Non-pigmented ciliary epithelial cell (primary cell): Measurements from ENCODE around the gene ZNF736.
"Not testable (repeated sequence)": the region's sequence is repeated elsewhere in the genome, so short reads cannot be mapped to it uniquely, and the experiment has no call there.

Experiments
- DNase-seq: peaks from one replicate; pipeline ENCODE4 v3.0.0-alpha.2; 2010; ENCODE audit warnings: low read depth

Gene ZNF736

DNA sequence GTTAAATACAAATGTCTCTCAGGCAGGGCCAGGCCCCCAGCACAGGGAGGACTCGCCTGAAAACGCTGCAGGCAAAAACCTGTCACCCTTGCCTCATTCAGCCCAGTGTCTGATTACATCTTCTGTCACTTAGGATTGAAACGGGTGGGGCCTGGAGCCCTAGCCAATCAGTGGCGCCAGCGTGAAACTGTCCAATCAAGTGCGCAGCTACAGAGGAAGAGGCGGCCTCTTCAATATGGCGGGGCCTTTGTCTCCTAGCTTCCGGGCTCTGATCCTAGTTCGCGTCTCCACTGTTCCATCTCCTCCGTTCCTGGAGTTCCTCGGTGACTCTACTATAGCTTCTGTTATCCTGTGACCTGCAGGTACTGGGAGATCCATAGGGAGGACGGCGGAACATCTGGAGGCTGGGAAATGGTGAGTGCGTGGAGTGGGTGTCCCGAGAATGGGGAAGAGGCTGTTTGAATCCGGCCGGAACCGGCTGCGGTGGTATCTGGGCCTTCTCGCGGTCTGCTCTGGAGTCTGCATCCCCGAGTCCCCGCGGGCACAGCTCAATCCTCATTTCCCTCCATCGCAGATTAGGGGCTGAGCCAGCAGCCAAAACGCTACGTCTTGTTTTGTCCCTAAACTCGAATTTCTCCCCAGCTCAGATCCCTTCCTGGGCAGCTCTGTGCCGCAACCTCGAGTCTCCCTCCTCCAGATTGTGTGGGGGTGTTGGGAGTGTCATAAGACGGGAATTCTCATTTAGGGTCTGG is at the start of gene ZNF736:
ZNF736 (plus strand) TSS at position 222 of the 752 bp plus-strand sequence; CDS start at position 412, 190 bp downstream.
- DNase-seq = peak; percentile 76

- no peak for DNase-seq
Observed at GRCh38 chr7:64266341-64266919, 47.3 kb upstream of the ZNF736 start.

DNA sequence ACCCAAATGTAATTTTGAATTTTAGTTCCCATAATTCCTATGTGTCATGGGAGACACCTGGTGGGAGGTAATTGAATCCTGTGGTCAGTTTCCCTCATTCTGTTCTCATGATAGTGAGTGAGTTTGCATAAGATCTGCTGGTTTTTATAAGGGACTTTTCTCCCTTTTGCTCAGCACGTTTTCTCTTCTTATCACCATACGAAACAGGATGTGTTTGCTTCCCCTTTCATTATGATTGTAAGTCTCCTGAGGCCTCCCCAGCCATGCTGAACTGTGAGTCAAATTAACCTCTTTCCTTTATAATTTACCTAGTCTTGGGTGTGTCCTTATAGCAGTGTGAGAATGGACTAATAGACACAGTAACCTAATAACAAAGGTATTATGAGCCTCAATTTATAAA is 36.1 kb upstream of the ZNF736 start:
- DNase-seq = no peak

DNA sequence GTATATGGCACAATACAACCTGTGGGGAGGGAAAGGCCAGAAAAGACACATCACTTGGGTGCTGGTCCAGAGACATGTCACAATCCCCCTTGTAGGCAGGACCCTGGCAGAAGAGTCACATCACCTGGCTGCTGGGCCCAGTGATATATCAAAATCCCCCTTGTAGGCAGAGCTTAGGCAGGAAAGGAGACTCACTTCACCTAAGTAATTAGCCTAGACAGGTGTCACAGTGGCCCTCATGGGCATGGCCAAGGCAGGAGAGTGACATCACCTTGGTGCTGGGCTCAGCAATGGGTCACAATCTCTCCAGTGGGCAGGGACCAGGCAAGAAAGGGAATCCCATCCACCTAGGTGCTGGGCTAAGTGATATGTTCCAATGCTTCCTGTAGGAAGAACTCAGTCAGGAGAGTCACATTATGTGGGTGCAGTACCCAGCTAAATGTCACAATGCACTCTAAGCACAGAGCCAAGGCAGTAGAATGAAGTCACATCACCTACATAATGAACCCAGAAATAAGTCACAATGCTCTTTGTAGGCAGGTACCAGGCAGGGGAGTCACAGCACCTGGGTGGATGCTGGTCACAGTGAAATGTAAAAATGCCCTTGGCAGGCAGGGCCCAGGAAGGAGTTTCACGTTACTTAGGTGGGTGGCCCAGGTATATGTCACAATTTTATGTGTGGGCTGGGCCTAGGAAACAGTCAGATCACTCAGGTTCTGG is 18.9 kb upstream of the ZNF736 start:
- DNase-seq = no peak

GRCh38 chr7:64297418-64297817 is 16.3 kb upstream of the ZNF736 start:
- DNase-seq = not testable (repeated sequence)

GRCh38 chr7:64300641-64301405 is 12.9 kb upstream of the ZNF736 start:
- DNase-seq = no peak

GRCh38 chr7:64307254-64308015 is 6.3 kb upstream of the ZNF736 start:
- peak; percentile 31 for DNase-seq

- DNase-seq = no peak
Observed at GRCh38 chr7:64308016-64308270, 5.8 kb upstream of the ZNF736 start.

- no peak for DNase-seq
Observed at GRCh38 chr7:64310426-64310825, 3.3 kb upstream of the ZNF736 start.

DNA sequence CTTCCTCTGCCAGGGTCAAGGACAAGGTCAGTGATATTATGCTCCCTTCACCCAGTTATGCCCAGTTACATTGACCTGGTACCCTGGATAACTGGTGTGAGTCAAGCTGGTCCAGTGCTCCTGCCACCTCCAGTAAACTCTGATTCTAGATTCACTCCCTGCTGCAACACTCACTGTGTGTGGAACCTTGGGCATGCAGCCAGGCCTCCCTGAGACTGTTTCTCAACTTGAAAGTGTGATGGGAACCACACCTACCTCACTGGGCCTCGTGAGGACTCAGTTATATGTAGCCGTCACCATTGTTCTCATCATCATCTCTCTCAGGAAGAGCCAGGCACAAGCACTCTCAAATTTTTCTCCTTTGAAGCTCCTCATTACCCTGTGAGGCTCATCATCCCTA is 935 bp upstream of the ZNF736 start:
- DNase-seq = no peak

DNA sequence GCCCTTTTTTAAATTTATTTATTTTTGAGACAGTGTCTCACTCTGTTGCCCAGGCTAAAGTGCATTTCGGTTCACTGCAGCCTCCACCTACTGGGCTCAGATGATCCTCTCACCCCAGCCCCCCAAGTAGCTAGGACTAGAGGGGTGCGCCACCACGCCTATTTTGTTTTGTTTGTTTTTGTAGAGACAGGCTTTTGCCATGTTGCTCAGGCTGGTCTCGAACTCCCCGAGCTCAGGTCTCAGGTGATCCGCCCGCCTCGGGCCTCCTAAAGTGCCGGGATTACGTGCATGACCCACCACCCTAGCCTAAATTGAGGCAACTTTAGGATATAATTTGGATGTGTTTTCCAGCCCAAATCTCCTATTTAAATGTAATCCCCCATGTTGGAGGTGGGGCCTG is 805 bp downstream of the ZNF736 start:
- no peak for DNase-seq

- DNase-seq = not testable (repeated sequence)
Observed at GRCh38 chr7:64316031-64316742, 2.4 kb downstream of the ZNF736 start.

- no peak for DNase-seq
Observed at GRCh38 chr7:64320547-64321513, 7.1 kb downstream of the ZNF736 start.

- DNase-seq = not testable (repeated sequence)
Observed at GRCh38 chr7:64324166-64324565, 10.4 kb downstream of the ZNF736 start.

DNA sequence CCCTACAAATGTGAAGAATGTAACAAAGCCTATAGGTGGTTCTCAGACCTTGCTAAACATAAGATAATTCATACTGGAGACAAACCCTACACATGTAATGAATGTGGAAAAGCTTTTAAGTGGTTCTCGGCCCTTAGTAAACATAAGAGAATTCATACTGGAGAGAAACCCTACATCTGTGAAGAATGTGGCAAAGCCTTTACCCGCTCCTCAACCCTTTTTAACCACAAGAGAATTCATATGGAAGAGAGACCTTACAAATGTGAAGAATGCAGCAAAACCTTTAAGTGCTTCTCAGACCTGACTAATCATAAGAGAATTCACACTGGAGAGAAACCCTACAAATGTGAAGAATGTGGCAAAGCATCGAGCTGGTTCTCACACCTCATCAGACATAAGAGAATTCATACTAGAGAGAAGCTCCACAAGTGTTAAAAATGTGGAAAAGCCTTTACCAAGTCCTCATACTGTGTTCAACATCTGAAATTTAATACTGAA is 35.0 kb downstream of the ZNF736 start:
- not testable (repeated sequence) for DNase-seq

DNA sequence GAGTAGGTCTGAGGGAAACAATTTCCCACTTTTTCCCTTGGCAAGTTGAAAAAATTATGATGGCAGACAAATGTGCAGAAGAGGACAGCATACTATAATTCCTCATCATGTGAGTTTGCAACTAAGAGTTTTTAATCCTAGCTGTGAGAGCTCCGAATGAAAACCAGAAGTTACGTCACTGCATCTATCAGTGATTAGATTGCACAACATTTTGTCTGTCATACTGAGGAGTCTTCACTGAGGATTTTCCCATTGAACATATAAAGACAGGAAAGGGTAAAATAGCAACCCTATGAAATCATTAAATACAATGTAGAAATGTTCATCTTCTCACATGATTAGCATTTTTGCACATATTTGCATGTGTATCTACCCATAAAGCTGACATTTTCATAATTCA is 45.8 kb downstream of the ZNF736 start:
- DNase-seq = no peak

DNA sequence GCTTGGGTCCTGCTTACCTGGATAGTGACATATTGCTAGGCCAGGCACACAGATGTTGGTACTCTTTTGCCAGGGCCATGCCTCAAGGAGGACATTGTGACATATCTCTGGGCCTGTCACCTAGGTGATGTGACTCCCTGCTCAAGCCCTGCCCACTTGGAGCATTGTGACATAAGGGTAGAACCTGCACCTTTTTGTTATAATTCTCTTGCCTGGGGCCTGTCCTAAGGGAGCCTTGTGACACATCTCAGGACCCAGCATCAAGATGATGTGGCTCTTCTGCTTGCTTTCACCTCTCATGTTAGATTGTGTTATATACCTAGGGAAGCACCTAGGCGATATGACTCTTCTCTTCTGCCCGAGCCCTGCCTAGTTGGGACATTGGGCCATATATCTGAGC is 57.4 kb downstream of the ZNF736 start:
- DNase-seq = no peak

DNA sequence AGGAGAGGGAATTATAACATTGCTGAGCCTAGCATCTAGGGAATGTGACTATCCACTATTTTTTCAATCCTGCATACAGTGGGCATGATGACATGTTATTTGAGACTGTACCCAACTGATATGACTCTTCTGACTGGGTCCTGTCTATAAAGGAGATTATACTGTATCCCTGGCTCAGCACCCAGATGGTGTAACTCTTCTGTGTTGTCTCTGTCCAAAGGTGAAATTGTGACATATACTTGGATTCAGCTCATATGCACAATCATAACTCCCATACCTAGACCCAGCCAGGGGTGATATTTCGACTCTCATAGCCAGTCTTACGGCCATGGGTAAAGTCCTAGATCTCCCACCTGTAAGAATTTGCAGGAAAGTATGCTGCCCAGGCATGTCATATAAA is 59.3 kb downstream of the ZNF736 start:
- DNase-seq = no peak

- no peak for DNase-seq
Observed at GRCh38 chr7:64400401-64400800, 86.6 kb downstream of the ZNF736 start.
